Breast epithelium (tissue), 4 donors: Measurements from ENCODE around the gene MAP3K5. TPM values are rescaled to one million over a fixed set of nuclear protein-coding genes. Genes with fewer than 3 reads are reported as not detected.

Experiments used
- DNase-seq, 2 donors: peaks; one replicate each; pipeline ENCODE4 v3.0.0-alpha.2; 2019; ENCODE audit warnings: low spot score in 2 of 2
- H3K27ac ChIP-seq, 2 donors: fragments of 200-600 bp; sonication (generic) in 1 of 2; one replicate each; pipeline ENCODE4 v1.5.1; 2016 to 2019; ENCODE audit warnings: mild to moderate bottlenecking in 1 of 2
- H3K27me3 ChIP-seq, 2 donors: fragments of 200-600 bp; sonication (generic) in 1 of 2; one replicate each; pipeline versions ENCODE4 v1.5.1 to v1.6.0; 2017 to 2019; ENCODE audit warnings: control low read depth in 1 of 2, mild to moderate bottlenecking in 1 of 2
- H3K36me3 ChIP-seq: fragments of 200-600 bp; one replicate; pipeline ENCODE4 v1.5.1; 2019
- H3K4me1 ChIP-seq, 2 donors: fragments of 200-600 bp; sonication (generic); one replicate each; pipeline ENCODE4 v1.5.1; 2016 to 2019; ENCODE audit warnings: control low read depth in 1 of 2
- H3K4me3 ChIP-seq, 3 donors: fragments of 200-600 bp; sonication (generic); 1 replicate in 2 of 3; 2 replicates in 1 of 3; pipeline ENCODE4 v1.5.1; 2016 to 2019; ENCODE audit warnings: mild to moderate bottlenecking in 3 of 3, moderate library complexity in 2 of 3
- H3K9me3 ChIP-seq, 2 donors: fragments of 200-600 bp; sonication (generic) in 1 of 2; one replicate each; pipeline ENCODE4 v1.5.1; 2016 to 2019; ENCODE audit warnings: control low read depth in 1 of 2
- POLR2A ChIP-seq: fragments of 450-650 bp; IDR thresholded peaks from one replicate; pipeline ENCODE4 v1.6.1; 2016; ENCODE audit warnings: antibody characterized with exemption, mild to moderate bottlenecking, moderate library complexity
- POLR2AphosphoS5 ChIP-seq, 3 donors: sonication (generic); formaldehyde crosslinking; IDR thresholded peaks; one replicate each; pipeline ENCODE4 v1.6.1; 2017; ENCODE audit warnings: antibody characterized with exemption in 3 of 3
- intact Hi-C: fragments of 100-400 bp; cut with DNase I; formaldehyde crosslinking; loops from one replicate; pipeline ENCODE4 v1.15.1; 2023; ENCODE audit warnings: low total_unique reads
- total RNA-seq, 3 donors: library from RNA; depleted of rRNA; stranded (reverse); fragments of >200 nt; gene quantifications; one replicate each; pipeline ENCODE4 v1.1.0, GENCODE V29; 2016
- TF ChIP-seq, protein P1 (sequence below), 3 donors: fragments of 450-650 bp; IDR thresholded peaks; one replicate each; pipeline ENCODE4 v1.5.1; 2016 to 2017; ENCODE audit warnings: antibody characterized with exemption in 3 of 3, mild to moderate bottlenecking in 3 of 3, moderate library complexity in 3 of 3

MAP3K5 gene
- total RNA-seq, 3 donors from 2014 or later, result 18.6 to 40.0 (median 33.2) TPM

DNA sequence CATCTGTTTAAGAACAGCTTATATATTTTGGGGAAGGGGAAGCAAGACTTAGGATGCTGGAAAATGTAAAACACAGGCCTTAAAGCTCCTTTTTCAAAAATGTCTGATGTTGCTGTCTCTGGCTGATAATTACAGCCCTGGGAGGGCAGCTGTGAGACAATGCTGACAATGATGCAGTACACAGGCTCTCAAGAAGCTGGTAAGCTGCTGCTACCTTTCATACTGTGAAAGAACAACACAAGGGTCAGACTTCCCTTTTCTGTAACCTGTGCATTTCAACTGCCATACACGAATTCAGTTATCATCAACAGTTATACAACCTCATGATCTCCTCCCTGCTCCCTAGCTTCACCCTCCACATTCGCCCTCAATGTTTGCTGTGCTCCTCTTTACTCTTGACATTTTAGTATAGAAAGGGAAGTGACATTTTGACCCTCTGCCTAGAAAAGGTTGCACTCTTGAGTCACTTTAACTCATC, 267.3 kb downstream of the MAP3K5 start:
- TF ChIP-seq, protein P1, sequence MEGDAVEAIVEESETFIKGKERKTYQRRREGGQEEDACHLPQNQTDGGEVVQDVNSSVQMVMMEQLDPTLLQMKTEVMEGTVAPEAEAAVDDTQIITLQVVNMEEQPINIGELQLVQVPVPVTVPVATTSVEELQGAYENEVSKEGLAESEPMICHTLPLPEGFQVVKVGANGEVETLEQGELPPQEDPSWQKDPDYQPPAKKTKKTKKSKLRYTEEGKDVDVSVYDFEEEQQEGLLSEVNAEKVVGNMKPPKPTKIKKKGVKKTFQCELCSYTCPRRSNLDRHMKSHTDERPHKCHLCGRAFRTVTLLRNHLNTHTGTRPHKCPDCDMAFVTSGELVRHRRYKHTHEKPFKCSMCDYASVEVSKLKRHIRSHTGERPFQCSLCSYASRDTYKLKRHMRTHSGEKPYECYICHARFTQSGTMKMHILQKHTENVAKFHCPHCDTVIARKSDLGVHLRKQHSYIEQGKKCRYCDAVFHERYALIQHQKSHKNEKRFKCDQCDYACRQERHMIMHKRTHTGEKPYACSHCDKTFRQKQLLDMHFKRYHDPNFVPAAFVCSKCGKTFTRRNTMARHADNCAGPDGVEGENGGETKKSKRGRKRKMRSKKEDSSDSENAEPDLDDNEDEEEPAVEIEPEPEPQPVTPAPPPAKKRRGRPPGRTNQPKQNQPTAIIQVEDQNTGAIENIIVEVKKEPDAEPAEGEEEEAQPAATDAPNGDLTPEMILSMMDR (IDR thresholded peaks at IDR 0.05), result no peak
- TF ChIP-seq POLR2AphosphoS5 (IDR thresholded peaks at IDR 0.05), result no peak
- TF ChIP-seq POLR2A, result no peak
- H3K4me1 ChIP-seq, result peaks cover 0 to 5% of the 10 kb centered on the region in 2 donors
- H3K4me3 ChIP-seq, result no peak overlapping the region
- no peaks in the 10 kb centered on the region for H3K9me3 ChIP-seq
- DNase-seq, result no peak
- no peaks in the 10 kb centered on the region for H3K36me3 ChIP-seq
- intact Hi-C loops, result no loop called here
- no peak overlapping the region for H3K27ac ChIP-seq
- no peaks in the 10 kb centered on the region for H3K27me3 ChIP-seq

DNA sequence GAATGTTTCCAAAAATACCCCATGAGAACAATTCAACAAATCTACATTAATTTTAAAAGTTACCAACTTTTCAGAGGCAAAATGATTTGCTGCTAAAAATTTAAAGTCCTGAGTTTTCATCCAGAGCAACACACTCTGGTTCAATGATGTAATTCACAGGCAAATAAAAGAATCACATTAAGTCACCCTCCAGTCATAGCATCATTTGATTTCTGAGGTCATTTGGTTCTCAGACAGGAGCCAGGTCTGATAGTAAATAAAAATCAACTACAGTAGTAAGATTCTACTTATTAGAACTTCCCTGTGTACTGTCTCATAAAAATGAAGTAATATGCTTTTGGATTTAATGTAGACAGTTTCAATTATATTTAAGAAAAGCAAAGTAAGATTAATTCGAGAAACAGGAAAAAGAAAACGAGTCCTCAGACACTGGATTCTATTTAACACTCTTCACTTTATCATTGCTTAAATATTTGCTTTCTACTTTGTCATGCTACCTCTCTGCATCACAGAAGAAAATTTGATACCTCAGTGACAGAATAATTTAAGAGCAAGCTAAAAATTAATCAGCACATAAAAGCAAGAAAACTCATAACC, 267.8 kb downstream of the MAP3K5 start:
- TF ChIP-seq POLR2A (no peak), POLR2AphosphoS5 (IDR thresholded peaks at IDR 0.05) (no peak)
- TF ChIP-seq, protein P1 (IDR thresholded peaks at IDR 0.05), result no peak
- intact Hi-C loops, result no loop called here
- Histone ChIP-seq H3K36me3 (no peaks in the 10 kb centered on the region), H3K9me3 (no peaks in the 10 kb centered on the region), H3K4me3 (no peak overlapping the region), H3K27me3 (no peaks in the 10 kb centered on the region), H3K27ac (no peak overlapping the region), H3K4me1 (peaks cover 0 to 5% of the 10 kb centered on the region in 2 donors)
- no peak for DNase-seq

DNA sequence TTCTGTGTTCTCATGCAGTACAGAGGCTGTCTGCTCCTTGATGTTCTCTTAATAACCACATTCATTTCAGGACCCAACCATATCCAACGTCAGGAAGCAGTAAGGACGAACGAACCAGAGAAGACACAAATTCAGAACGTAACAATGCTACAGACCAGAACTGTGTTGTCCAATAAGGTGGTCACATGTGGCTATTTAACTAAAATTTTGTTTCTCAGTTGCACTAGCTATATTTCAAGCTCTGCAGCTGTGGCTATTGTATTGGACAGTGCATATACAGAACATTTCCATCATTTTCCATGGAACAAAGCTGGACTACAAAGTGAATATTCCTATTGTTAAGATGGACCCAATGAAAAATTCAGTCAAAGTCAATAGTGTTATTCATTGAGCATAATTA, 269.1 kb downstream of the MAP3K5 start:
- peaks cover 0 to 5% of the 10 kb centered on the region in 2 donors for H3K4me1 ChIP-seq
- no peaks in the 10 kb centered on the region for H3K36me3 ChIP-seq
- intact Hi-C loops, result no loop called here
- no peak overlapping the region for H3K4me3 ChIP-seq
- H3K27me3 ChIP-seq, result no peaks in the 10 kb centered on the region
- DNase-seq, result no peak
- no peak overlapping the region for H3K27ac ChIP-seq
- TF ChIP-seq, protein P1 (IDR thresholded peaks at IDR 0.05), result no peak
- no peak for TF ChIP-seq POLR2A
- no peak for TF ChIP-seq POLR2AphosphoS5 (IDR thresholded peaks at IDR 0.05)
- no peaks in the 10 kb centered on the region for H3K9me3 ChIP-seq

DNA sequence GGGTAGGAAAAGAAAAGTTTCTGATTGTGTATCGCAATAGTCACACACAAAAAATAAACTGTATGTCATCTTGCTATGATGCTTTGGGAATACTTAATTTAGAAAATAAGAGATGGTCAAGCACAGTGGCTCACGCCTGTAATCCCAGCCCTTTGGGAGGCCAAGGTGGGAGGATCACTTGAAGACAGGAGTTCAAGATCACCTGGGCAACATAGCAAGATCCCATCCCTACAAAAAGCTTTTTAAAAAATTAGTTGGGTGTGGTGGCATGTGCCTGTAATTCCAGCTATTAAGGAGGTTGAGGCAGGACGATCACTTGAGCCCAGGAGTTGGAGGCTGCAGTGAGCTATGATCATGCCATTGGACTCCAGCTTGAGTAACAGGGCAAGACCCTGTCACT, 269.6 kb downstream of the MAP3K5 start:
- no peaks in the 10 kb centered on the region for H3K27me3 ChIP-seq
- H3K27ac ChIP-seq, result no peak overlapping the region
- H3K4me1 ChIP-seq, result peaks cover 0 to 5% of the 10 kb centered on the region in 2 donors
- H3K36me3 ChIP-seq, result no peaks in the 10 kb centered on the region
- no peak overlapping the region for H3K4me3 ChIP-seq
- DNase-seq, result no peak
- no peak for TF ChIP-seq POLR2AphosphoS5 (IDR thresholded peaks at IDR 0.05)
- no peak for TF ChIP-seq POLR2A
- TF ChIP-seq, protein P1 (IDR thresholded peaks at IDR 0.05), result no peak
- H3K9me3 ChIP-seq, result no peaks in the 10 kb centered on the region
- intact Hi-C loops, result no loop called here

DNA sequence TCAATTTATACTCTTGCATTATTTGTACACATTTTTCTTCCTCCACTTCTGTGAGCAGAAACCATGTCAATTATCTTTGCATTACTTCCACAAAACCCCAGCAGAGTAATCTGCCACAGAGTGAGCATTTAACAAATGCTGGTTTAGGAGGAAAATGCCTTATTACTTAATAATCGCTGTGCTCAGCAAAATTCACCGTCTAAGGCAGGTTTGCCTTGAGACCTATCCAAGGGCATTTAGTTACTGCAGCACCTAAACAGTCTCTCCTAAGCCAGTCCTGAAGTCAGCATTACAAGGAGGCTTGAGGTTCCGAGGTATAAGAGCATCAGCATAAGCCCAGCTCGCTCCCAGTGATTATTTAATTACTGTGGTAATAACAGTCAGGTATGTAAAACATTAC, 270.4 kb downstream of the MAP3K5 start:
- Histone ChIP-seq H3K27me3 (no peaks in the 10 kb centered on the region), H3K36me3 (no peaks in the 10 kb centered on the region), H3K4me1 (peaks cover 0 to 5% of the 10 kb centered on the region in 2 donors), H3K27ac (no peak overlapping the region), H3K9me3 (no peaks in the 10 kb centered on the region), H3K4me3 (no peak overlapping the region)
- TF ChIP-seq, protein P1 (IDR thresholded peaks at IDR 0.05), result no peak
- no peak for TF ChIP-seq POLR2A
- TF ChIP-seq POLR2AphosphoS5 (IDR thresholded peaks at IDR 0.05), result no peak
- DNase-seq, result no peak
- intact Hi-C loops, result no loop called here
